Keratinocyte (primary cell): ENCODE measurements around the gene MAP3K2. TPM values are rescaled to one million over a fixed set of nuclear protein-coding genes. Genes with fewer than 3 reads are reported as not detected.

Experiments used
- DNase-seq: peaks from one replicate; pipeline ENCODE4 v3.0.0-alpha.2; 2011; ENCODE audit warnings: low read depth, missing footprints, low spot score
- FAIRE-seq: peaks from 2 replicates; lab custom pipeline; 2011; peaks lifted over from hg19 to GRCh38; lab: Jason Lieb, UNC
- H2AFZ ChIP-seq: 2 replicates; pipeline ENCODE4 v1.6.0; 2012; ENCODE audit warnings: low read length, control low read depth, inconsistent platforms; ENCODE audit not compliant: control insufficient read depth
- H3K27ac ChIP-seq: 2 replicates; pipeline ENCODE4 v1.5.1; 2011; ENCODE audit warnings: low read length; ENCODE audit not compliant: control insufficient read depth, insufficient read depth
- H3K27me3 ChIP-seq: 3 replicates; pipeline ENCODE4 v1.6.0; 2011; ENCODE audit warnings: low read length; ENCODE audit not compliant: control insufficient read depth, insufficient read depth; ENCODE audit errors: extremely low read depth
- H3K36me3 ChIP-seq, 2 experiments: 2 replicates in 1 of 2; 3 replicates in 1 of 2; pipeline ENCODE4 v1.5.1; 2011; ENCODE audit warnings: low read length in 2 of 2, mild to moderate bottlenecking in 1 of 2; ENCODE audit not compliant: control insufficient read depth in 2 of 2, insufficient read depth in 2 of 2; ENCODE audit errors: extremely low read depth in 1 of 2
- H3K4me1 ChIP-seq: 3 replicates; pipeline ENCODE4 v1.5.1; 2011; ENCODE audit warnings: low read length; ENCODE audit not compliant: control insufficient read depth, insufficient read depth; ENCODE audit errors: extremely low read depth
- H3K4me2 ChIP-seq: 3 replicates; pipeline ENCODE4 v1.6.0; 2011; ENCODE audit warnings: low read depth, low read length; ENCODE audit not compliant: control insufficient read depth, insufficient read depth; ENCODE audit errors: extremely low read depth
- H3K4me3 ChIP-seq, 3 experiments: fragments of 200-600 bp in 1 of 3; sonication (generic) in 1 of 3; 2 replicates in 2 of 3; 3 replicates in 1 of 3; pipeline ENCODE4 v1.5.1; 2011 to 2016; ENCODE audit warnings: low read length in 3 of 3, mild to moderate bottlenecking in 3 of 3, control low read depth in 2 of 3, inconsistent platforms in 1 of 3, low read depth in 1 of 3, mixed read lengths in 1 of 3, mixed run types in 1 of 3, moderate library complexity in 1 of 3; ENCODE audit not compliant: control insufficient read depth in 2 of 3, insufficient read depth in 2 of 3; ENCODE audit errors: extremely low read depth in 1 of 3
- H3K79me2 ChIP-seq: 2 replicates; pipeline ENCODE4 v1.6.0; 2012; ENCODE audit warnings: low read length; ENCODE audit not compliant: control insufficient read depth, insufficient read depth
- H3K9ac ChIP-seq: 3 replicates; pipeline ENCODE4 v1.6.0; 2011; ENCODE audit warnings: low read length; ENCODE audit not compliant: control insufficient read depth, insufficient read depth; ENCODE audit errors: extremely low read depth
- H3K9me1 ChIP-seq: 3 replicates; pipeline ENCODE4 v1.6.0; 2011; ENCODE audit warnings: low read length; ENCODE audit not compliant: control insufficient read depth, insufficient read depth; ENCODE audit errors: extremely low read depth
- H3K9me3 ChIP-seq: 2 replicates; pipeline ENCODE4 v1.5.1; 2012; ENCODE audit warnings: low read depth, low read length; ENCODE audit not compliant: control insufficient read depth
- H4K20me1 ChIP-seq: 3 replicates; pipeline ENCODE4 v1.6.0; 2011; ENCODE audit warnings: low read length; ENCODE audit not compliant: control insufficient read depth, insufficient read depth; ENCODE audit errors: extremely low read depth
- EZH2 ChIP-seq: IDR thresholded peaks from one replicate; pipeline ENCODE4 v1.6.1; 2012; ENCODE audit warnings: inconsistent platforms, mild to moderate bottlenecking, low read length, moderate library complexity
- dilution Hi-C: fragments of 300-500 bp; cut with MboI; formaldehyde crosslinking; loops from one replicate; pipeline ENCODE4 v1.7.0; 2020; ENCODE audit warnings: low sequenced_read_pairs; ENCODE audit not compliant: extremely low pct_ligation_motif_present
- polyA minus RNA-seq, 3 experiments: library from RNA; depleted of rRNA, polyadenylated mRNA; stranded (reverse); fragments of >200 nt; gene quantifications; 1 replicate in 1 of 3; 2 replicates in 1 of 3; 3 replicates in 1 of 3; pipeline ENCODE4 v1.2.3, GENCODE V29; 2011
- polyA plus RNA-seq, 5 experiments: library from polyadenylated mRNA; depleted of rRNA in 3 of 5; stranded (reverse) in 3 of 5; stranded (forward) in 1 of 5; unstranded in 1 of 5; fragments of >200 nt; gene quantifications; 1 replicate in 1 of 5; 2 replicates in 3 of 5; 3 replicates in 1 of 5; pipeline versions ENCODE4 v1.2.1 to v1.2.3, GENCODE V29; 2011 to 2012; ENCODE audit warnings: missing spikeins in 2 of 5, low read depth in 1 of 5, low replicate concordance in 1 of 5
- TF ChIP-seq, protein P1 (sequence below), 3 experiments: IDR thresholded peaks in 1 of 3; conservative IDR thresholded peaks in 1 of 3; optimal IDR thresholded peaks in 1 of 3; 2 replicates in 2 of 3; 3 replicates in 1 of 3; pipeline versions ENCODE3 to v1.5.1; 2011; ENCODE audit warnings: low read length in 3 of 3, mild to moderate bottlenecking in 3 of 3, moderate library complexity in 2 of 3, control low read depth in 1 of 3, inconsistent platforms in 1 of 3; ENCODE audit not compliant: insufficient read depth in 2 of 3; ENCODE audit errors: extremely low read depth in 1 of 3

MAP3K2 gene, protein sequence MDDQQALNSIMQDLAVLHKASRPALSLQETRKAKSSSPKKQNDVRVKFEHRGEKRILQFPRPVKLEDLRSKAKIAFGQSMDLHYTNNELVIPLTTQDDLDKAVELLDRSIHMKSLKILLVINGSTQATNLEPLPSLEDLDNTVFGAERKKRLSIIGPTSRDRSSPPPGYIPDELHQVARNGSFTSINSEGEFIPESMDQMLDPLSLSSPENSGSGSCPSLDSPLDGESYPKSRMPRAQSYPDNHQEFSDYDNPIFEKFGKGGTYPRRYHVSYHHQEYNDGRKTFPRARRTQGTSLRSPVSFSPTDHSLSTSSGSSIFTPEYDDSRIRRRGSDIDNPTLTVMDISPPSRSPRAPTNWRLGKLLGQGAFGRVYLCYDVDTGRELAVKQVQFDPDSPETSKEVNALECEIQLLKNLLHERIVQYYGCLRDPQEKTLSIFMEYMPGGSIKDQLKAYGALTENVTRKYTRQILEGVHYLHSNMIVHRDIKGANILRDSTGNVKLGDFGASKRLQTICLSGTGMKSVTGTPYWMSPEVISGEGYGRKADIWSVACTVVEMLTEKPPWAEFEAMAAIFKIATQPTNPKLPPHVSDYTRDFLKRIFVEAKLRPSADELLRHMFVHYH
- polyA plus RNA-seq: 8.7 to 11.9 TPM (median 9.9 TPM) in 3 replicates
- 7.0 TPM for polyA plus RNA-seq (2011; ENCODE audit: low read depth)
- 6.7 and 11.2 TPM in 2 replicates for polyA plus RNA-seq (2011; cell fraction: cytosol; rRNA removed)
- polyA plus RNA-seq (2011; cell fraction: nucleus; rRNA removed): 9.0 and 9.2 TPM in 2 replicates
- 7.6 and 10.3 TPM in 2 replicates for polyA plus RNA-seq (2012; ENCODE audit: low replicate concordance)
- 7.2 to 33.6 TPM (median 23.4 TPM) in 3 replicates for polyA minus RNA-seq
- 27.2 TPM for polyA minus RNA-seq (2011; cell fraction: cytosol; rRNA and poly(A)+ RNA removed)
- polyA minus RNA-seq (2011; cell fraction: nucleus; rRNA and poly(A)+ RNA removed): 19.9 and 29.2 TPM in 2 replicates

DNA sequence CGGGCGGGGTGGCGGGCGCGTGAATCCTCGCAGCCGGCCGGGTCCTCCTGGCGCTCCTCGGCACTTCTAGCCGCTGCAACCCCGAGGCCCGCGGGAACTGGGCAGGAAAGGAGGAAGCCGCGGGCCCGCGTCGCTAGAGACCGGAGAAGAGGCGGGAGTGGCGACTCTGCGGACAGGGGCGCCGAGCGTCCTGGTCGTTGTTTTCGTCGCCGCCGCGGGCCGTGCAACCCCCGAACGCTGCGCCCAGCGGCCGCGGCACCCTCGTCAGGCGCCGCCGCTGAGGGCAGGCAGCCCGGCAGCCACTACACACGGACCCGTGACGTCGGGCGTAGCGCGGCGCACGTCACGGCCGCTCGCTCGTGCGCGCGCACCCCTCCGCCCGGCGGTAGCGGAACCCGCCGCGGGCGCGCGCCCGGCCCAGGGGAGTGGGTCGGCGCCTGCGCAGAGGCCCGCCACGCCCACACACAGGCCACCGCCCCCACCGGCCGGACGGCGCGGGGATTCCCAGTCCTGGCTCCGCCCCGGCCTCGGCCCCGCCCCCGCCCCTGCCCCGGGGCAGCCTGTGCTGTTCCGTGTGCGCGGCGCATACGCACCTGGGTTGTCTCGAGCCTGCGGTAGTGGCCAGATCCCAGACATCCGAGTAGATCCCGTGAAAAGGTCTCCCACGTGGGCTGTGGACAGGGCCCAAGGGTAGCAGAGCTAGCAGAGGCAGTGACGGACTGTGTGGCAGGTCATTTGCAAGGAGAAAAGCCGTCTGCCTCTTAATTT, at the start of gene MAP3K2:
TSS of gene MAP3K2 (minus strand) at position 321 of the 768 bp plus-strand sequence. CDS start 44,846 bp downstream, outside the sequence.
- H3K79me2 ChIP-seq: peaks cover 33% of the 10 kb centered on the region
- peak within 1 kb of the TSS; percentile 88 for H2AFZ ChIP-seq
- H3K9ac ChIP-seq: peak within 1 kb of the TSS; percentile 95
- no peak for DNase-seq
- no peaks in the 10 kb centered on the region for H3K36me3 ChIP-seq
- H4K20me1 ChIP-seq: peaks cover 4% of the 10 kb centered on the region
- no peaks in the 10 kb centered on the region for H3K27me3 ChIP-seq
- H3K4me2 ChIP-seq: peak within 1 kb of the TSS; percentile 99
- peak within 1 kb of the TSS; percentile 90 for H3K27ac ChIP-seq
- H3K4me3 ChIP-seq: peak within 1 kb of the TSS; percentile 84 to 97 (median 88)
- TF ChIP-seq, protein P1, sequence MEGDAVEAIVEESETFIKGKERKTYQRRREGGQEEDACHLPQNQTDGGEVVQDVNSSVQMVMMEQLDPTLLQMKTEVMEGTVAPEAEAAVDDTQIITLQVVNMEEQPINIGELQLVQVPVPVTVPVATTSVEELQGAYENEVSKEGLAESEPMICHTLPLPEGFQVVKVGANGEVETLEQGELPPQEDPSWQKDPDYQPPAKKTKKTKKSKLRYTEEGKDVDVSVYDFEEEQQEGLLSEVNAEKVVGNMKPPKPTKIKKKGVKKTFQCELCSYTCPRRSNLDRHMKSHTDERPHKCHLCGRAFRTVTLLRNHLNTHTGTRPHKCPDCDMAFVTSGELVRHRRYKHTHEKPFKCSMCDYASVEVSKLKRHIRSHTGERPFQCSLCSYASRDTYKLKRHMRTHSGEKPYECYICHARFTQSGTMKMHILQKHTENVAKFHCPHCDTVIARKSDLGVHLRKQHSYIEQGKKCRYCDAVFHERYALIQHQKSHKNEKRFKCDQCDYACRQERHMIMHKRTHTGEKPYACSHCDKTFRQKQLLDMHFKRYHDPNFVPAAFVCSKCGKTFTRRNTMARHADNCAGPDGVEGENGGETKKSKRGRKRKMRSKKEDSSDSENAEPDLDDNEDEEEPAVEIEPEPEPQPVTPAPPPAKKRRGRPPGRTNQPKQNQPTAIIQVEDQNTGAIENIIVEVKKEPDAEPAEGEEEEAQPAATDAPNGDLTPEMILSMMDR (optimal IDR thresholded peaks at IDR 0.05 in 1 of 3, IDR thresholded peaks at IDR 0.05 in 1 of 3, conservative IDR thresholded peaks at IDR 0.05 in 1 of 3; ENCODE audit: extremely low read depth in 1 of 3, insufficient read depth in 2 of 3, low read length in 3 of 3): no peak
- no peak for TF ChIP-seq EZH2
- dilution Hi-C loops: no loop called here
- no peak for FAIRE-seq
- H3K4me1 ChIP-seq: peaks cover 22% of the 10 kb centered on the region
- H3K9me1 ChIP-seq: no peaks in the 10 kb centered on the region
- H3K9me3 ChIP-seq: no peaks in the 10 kb centered on the region

DNA sequence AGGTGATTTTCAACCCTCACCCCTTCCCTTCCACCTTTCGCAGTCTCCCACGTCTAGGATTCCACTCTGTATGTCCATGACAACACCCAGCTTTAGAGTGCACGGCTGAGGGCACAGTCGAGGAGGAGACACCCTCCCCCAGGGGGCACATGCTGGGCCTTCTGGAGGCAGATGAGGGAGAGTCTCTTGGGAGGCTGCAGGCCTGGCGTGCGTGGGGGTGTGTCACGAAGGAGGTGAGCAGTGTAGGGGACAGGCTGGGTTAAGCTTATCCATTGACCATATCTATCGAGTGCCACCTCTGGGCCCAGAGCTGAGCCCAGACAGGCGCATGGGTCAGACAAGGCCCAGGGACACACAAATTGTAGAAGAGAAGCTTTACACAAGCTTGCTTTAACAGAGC, 49.3 kb upstream of the MAP3K2 start:
- no peaks in the 10 kb centered on the region for H3K4me1 ChIP-seq
- no peak overlapping the region for H3K27ac ChIP-seq
- no peaks in the 10 kb centered on the region for H3K9me3 ChIP-seq
- FAIRE-seq (no peak), DNase-seq (no peak)
- no peak for TF ChIP-seq EZH2
- TF ChIP-seq, protein P1 (optimal IDR thresholded peaks at IDR 0.05 in 1 of 3, IDR thresholded peaks at IDR 0.05 in 1 of 3, conservative IDR thresholded peaks at IDR 0.05 in 1 of 3; ENCODE audit: extremely low read depth in 1 of 3, insufficient read depth in 2 of 3, low read length in 3 of 3): no peak
- H3K79me2 ChIP-seq: no peaks in the 10 kb centered on the region
- H3K9ac ChIP-seq: no peak overlapping the region
- no peaks in the 10 kb centered on the region for H4K20me1 ChIP-seq
- no peaks in the 10 kb centered on the region for H3K36me3 ChIP-seq
- H3K4me3 ChIP-seq: no peak overlapping the region
- H3K4me2 ChIP-seq: no peak overlapping the region
- dilution Hi-C loops: no loop called here
- H2AFZ ChIP-seq: no peak overlapping the region
- H3K27me3 ChIP-seq: no peaks in the 10 kb centered on the region
- no peaks in the 10 kb centered on the region for H3K9me1 ChIP-seq
